ENCODE results near the gene C10orf120.

- TF ChIP-seq CTCF (IDR thresholded peaks at IDR 0.05; ENCODE audit: low read depth, low read length) (no peak), EZH2phosphoT487 (IDR thresholded peaks at IDR 0.05; ENCODE audit: low read depth) (no peak)
Measured at GRCh38 chr10:122699796-122700455, at the start of gene C10orf120.

Measured in OCI-LY3 (cell line).